Left renal cortex interstitium (tissue), 4 donors: Measurements from ENCODE around the gene ATL2. TPM values are rescaled to one million over a fixed set of nuclear protein-coding genes. Genes with fewer than 3 reads are reported as not detected.
"Not testable (repeated sequence)": the region's sequence is repeated elsewhere in the genome, so short reads cannot be mapped to it uniquely, and the experiment has no call there.

Source experiments
- DNase-seq, 4 donors: peaks; one replicate each; pipeline ENCODE4 v3.0.0-alpha.2; 2013; ENCODE audit warnings: low read depth in 4 of 4, low spot score in 2 of 4, missing footprints in 1 of 4
- polyA plus RNA-seq, 4 donors: library from polyadenylated mRNA; unstranded; fragments of 120-200 nt; gene quantifications; one replicate each; pipeline ENCODE4 v1.2.1, GENCODE V29; 2013; ENCODE audit not compliant: insufficient read length in 4 of 4

ATL2 gene
- polyA plus RNA-seq, 4 donors, result 53.5 to 76.0 (median 63.7) TPM

DNA sequence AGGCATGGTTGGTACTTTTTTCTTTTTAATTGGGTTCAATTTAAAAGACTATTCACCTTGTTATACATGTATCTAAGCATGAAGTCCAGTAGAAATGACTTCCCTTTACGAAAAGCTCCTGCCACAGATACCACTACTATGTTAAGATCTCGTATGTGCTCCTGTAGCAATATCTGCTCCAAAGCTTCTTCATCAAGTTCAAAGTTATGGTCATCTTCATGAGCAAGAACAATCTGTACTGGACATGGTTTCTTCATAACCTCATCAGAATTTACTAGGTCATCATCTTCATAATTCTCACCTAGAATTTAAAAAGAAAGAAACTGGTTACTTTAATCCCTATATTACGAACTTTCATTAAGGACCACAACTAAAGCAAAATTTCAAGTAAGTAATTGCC, 33.9 kb downstream of the ATL2 start:
- DNase-seq, result no peak

DNA sequence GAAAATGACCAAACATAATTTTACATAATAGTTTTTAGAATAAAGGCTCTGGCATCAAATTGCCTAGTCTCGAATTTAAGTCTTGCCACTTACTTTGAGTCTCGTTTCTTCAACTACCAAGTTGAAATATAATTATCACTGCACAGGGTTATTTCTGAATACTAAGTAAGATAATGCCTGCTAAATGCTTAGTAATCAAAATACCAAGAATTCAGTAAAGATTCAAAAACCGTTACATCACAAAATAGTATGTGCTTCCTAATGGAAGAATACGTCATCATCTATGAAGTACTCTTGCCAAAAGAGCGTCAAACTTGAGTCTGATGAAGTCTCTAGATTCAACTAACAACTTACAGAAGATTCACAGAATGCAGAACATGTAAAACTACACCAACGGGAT, 40.5 kb downstream of the ATL2 start:
- no peak for DNase-seq

DNA sequence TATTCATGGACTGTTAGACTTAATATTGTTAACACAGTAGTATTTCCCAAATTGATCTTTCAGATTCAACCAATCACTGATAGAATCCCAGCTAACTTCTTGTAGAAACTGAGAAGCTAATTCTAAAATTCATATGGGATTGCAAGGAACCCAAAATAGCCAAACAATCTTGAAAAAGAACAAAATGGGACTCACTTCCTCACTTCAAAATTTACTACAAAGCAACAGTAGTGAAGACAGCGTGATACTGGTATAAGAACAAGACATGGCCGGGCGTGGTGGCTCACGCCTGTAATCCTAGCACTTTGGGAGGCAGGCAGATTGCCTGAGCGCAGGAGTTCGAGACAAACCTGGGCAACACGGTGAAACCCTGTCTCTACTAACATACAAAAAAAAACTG, 46.3 kb downstream of the ATL2 start:
- no peak for DNase-seq

DNA sequence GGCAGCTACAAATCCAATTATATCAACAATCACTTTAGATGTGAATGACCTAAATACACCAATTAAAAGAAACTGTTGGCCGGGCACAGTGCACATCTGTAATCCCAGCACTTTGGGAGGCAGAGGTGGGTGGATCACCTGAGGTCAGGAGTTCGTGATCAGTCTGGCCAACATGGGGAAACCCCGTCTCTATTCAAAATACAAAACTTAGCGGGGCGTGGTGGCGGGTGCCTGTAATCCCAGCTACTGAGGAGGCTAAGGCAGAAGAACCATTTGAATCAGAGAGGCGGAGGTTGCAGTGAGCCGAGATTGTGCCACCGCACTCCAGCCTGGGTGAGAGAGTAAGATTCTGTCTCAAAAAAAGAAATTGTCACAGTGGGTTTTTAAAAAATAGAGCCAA, 49.5 kb downstream of the ATL2 start:
- DNase-seq, result no peak

DNA sequence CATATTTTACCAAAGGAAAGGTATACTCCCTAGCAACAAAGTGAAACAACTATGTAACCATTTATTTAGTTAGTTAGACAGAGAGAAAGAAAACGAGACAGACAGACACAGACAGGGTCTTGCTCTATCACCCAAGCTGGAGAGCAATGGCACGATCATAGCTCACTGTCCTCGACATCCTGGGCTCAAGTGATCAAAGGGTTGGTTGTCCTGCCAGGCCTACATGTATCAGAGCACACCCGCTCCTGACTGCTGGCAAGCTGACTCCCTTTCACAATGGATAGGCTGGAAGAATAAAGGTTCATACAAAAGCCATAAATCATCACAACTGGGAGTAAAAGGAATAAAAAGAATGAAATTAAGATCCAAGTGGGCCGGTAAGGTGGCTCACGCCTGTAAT, 53.5 kb downstream of the ATL2 start:
- DNase-seq, result no peak

DNA sequence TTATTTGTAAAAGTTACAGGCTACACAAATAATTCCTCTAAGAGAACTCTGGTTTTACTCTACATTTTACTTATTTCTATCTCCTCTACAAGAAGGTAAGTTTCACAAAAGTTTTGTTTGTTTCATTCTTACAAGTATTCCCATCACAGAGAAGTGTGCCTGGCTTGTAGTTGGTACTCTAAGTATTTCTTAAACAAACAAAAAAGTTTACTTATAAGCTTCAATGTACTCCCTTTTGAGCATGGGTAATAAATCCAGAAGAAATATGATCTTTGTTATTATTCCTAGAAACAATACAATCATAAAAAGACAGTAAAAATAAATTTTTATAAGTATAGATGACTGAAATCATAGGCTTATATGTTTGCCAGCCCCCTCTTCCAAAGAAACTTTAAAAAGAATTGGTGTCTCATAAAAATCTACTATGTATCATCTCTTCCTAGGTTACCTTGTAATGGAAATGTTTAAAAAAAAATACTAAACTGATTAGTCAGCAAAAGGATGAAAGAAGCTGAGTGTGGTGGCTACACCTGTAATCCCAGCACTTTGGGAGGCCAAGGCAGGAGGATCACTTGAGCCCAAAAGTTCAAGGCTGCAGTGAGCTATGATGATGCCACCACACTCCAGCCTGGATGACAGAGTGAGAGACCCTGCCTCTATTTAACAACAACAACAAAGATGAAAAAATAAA, 54.7 kb downstream of the ATL2 start:
- DNase-seq, result no peak

DNA sequence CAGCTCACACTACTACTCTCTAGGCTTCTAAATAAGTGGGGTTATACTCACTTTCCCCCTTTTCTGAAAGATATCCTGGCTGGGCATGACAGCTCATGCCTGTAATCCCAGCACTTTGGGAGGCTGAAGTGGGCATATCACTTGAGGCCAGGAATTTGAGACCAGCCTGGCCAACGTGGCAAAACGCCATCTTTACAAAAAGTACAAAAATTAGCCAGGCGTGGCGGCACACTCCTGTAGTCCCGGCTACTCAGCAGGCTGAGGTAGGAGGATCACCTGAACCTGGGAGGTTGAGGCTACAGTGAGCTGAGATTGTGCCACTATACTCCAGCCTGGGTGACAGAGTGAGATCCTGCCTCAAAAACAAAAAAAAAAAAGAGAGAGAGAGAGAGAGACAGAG, 57.8 kb downstream of the ATL2 start:
- not testable (repeated sequence) for DNase-seq

DNA sequence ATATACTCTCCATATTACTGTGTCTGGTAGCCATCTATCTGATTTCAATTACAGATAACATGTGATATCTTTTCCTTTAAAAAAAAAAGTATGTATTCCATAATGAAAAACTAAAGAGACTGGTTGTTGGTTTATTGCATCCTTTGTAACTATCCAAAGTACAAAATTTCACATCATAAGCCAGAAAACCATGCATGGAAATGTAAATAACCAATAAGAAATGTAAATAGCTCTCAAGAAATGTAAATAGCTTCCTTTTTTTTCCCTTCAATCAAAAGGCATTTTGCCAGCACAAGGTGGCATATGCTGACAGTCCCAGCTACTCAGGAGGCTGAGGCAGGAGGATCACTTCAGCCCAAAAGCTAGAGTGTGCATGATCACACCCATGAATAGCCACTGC, 59.3 kb downstream of the ATL2 start:
- DNase-seq, result no peak

DNA sequence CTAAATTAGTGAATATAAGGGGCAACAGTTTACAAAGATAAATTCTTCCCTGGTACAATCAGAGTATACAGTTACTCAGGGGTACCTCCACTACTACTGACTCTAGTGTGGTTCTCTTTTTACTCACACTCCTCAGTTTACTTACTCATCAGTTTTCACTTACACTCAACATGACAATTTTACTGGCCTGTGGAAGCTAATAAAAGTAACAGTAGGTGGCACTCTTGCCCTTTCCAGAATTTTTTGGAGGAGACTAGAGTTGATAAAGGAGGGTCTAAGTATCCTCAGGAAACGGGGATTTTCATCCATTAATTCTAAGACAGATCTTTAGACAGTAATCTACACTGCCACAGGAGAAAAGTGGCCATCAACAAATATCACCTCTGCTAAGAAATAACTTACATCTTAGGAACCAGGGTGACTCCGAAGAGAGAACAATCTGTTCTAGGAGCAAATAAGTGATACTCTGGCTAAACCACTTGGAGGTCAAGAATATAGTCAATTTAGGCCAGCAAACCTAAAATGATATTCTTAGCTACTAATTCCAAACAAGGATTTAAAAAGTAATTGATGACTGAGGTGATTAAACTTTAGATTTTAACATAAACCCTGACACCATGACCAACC, 61.3 kb downstream of the ATL2 start:
- DNase-seq, result peak in 2 of 4 donors; percentile 15 to 51

GRCh38 chr2:38308821-38309220, 68.3 kb downstream of the ATL2 start:
- DNase-seq, result no peak

GRCh38 chr2:38301969-38302702, 74.9 kb downstream of the ATL2 start:
- no peak for DNase-seq

DNA sequence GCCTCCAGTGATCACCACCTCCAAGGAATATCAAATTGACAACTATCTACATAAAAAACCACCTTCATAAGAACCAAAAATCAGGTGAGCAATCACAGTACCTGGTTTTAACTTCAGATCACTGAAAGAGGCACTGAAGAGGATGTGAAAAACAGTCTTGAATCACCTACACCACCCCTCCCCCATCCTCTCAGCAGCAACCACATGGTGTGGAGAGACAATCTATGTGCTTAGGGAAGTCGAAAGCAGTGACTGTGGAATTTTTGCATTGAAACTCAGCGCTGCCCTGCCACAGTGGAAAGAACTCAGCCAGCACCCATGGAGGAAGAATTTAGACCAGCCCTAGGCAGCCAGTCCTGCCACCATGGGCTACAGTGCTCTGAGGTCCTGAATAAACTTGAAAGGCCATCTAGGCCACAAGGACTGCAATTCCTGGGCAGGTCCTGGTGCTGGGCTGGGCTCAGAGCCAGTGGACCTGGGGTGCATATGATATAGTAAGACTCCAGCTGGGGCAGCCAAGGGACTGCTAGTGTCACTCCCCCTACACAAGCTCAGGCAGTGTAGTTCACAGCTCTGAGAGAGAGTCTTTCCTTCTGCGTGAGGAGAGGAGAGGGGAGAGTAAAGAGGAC, 75.6 kb downstream of the ATL2 start:
- no peak for DNase-seq

DNA sequence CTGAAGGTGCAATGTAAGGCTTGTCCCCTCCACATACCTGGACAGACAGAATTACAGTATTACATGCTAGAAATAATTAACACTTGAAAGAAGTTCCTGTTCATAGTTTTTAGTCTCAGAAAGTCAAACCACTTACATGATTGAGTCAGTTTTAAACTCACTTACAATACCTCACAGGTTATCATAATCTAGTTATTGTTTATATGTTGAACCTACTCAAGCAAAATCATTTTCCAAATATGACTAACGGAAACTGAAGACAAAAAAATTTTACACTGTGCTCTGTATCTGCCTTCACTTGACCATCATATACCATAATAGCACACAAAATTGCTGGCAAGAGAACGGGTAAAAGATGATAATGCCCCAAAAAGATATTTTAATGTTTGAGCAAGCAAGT, 78.5 kb downstream of the ATL2 start:
- DNase-seq, result no peak

DNA sequence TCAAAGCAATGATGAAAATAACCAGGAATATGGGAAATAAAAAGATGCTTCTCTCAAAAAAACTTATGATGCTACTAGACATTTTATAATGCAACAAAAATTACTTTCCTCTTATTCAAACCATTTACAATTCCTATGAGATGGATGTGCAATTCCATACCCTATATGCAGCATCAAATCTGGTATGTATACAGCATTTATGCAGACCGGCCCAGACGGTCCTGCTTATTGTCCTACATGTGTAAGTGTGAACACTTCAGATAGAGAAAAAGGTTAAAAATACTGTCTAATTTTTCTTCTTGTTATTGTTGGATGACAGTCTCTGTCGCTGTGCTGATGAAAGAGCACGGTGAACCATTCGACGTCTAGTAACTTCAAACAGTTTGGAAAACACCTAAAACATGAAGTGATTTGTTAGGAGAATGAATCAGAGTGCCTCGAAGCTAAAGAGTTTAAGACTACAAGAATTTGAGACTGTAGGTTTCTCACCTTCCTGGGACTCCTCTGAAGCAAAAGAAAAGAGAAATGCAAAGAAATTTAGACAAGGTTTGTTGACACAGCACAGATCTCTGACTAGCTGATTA, 80.8 kb downstream of the ATL2 start:
- DNase-seq, result no peak

DNA sequence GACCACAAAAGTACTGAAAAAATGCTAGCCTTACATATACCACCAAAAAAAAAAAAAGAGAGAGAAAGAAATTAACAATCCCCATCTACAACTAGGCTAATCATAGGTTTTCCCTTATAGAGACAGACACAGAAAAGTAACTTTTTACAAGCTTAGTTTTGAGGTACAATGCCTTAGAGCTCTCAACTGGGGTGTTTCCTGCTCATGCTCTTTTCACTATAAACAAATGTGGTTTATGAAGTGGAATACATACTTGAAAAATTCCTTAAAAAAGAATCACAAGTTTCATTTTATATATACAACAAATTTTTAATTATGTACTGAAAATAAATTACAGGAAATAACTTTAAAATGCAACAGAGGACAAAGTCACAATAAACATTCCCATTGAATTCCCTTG, 82.5 kb downstream of the ATL2 start:
- no peak for DNase-seq

DNA sequence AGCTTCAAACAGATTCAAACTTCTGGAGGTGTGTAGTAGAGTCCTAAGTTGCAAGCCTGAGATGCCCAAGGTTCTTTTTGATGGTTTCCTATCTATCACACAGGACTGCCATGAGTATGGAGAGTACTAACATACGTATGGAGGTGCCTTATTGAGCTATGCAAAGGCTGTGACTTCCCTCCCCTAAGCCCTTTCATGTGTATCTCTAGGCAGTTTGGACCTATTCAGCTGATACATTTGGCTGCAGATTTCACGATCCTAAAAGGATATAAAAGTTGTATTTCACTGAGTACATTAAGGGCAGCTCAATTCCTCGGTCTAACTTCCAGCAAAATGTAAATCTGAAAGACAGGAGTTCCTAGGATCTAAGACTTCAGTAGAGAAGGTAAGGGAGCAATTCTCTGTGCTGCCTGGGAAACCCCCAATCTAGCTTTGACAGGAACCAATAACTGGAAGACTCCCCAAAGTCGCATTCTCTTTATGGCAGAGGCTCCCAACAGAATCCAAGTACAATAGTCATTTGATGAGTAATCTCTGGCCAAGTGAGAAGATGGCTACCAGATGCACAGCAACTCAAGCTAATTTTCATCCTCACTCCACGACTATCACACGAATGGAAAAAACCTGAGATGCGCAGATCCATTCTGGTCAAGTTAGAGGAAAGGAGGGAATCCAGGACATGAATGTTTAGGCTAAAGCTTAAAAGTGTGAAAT, 83.8 kb downstream of the ATL2 start:
- DNase-seq, result no peak

GRCh38 chr2:38290332-38290731, 86.7 kb downstream of the ATL2 start:
- DNase-seq, result no peak

GRCh38 chr2:38284971-38285370, 92.1 kb downstream of the ATL2 start:
- DNase-seq, result no peak

- DNase-seq, result no peak
These were observed 95.9 kb downstream of the ATL2 start for GRCh38 chr2:38281095-38281742.

DNA sequence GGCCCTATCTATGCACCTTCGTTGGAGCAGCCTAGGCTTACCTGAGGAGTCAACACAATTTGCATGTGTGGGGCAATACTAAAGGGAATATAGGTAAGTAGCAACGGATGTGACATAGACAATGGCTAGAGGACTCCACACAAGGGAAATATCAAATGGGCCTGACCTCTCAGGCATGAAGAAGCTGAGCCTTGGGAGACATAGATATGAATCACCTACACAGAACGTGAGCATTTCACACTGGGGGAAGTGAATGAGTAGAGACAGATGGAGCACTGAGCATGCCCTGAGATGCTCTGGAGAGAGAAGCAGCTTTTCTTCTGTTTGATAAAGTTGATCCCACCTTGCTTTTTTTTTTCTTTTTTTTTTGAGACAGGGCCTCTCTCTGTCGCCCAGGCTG, 97.9 kb downstream of the ATL2 start:
- no peak for DNase-seq
